ENCODE measurements around the gene BICDL2.
"Not testable (repeated sequence)": the region's sequence is repeated elsewhere in the genome, so short reads cannot be mapped to it uniquely, and the experiment has no call there.

Gene BICDL2

DNA sequence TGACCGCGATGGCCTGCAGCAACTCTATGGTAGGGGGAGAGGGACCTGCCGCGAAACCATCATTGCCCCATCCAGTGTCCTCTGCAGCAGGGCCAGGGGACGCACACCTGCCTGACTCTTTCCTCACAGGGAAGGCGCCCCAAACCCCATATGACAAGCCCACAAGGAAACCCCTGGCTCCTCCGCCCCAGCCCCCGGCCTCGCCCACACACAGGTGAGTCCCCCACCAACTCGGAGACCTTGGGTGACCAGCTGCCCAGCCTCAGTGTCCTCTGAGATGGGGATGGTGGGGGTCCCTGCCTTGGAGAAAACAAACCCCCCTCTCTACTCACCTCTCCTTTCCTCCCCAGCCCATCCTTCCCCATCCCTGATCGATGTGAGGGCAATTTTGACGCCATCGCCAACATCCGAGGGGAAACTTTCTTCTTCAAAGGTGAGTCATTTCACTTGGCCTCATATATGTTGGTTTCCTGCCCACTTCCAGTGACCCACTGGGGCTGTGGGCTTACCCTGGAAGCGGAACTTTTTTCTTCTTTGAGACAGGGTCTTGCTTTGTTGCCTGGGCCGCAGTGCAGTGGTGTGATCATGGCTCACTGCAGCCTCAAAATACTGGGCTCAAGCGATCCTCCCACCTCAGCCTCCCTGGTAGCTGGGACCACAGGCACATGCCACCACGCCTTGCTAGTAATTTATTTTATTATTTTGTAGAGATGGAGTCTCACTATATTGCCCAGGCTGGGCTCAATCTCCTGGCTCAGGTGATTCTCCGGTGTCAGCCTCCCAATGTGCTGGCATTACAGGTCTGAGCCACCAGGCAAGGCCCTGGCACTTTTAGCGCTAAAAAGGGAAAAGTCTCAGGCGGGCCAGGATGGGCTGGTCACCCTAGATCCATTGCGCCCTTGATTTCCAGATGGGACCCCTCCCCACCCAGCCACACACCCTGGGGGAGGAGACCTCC, 20.7 kb upstream of the BICDL2 start:
- no peak for DNase-seq
- Histone ChIP-seq H3K27me3 (replicated peaks; ENCODE audit: control insufficient read depth, insufficient read depth, low read length, poor library complexity, severe bottlenecking) (no peaks in the 10 kb centered on the region), H3K36me3 (ENCODE audit: control insufficient read depth, insufficient read depth, low read length) (no peaks in the 10 kb centered on the region), H3K27ac (ENCODE audit: insufficient read depth, low read length, poor library complexity, severe bottlenecking) (peak overlapping the region; percentile 88), H3K4me1 (ENCODE audit: control insufficient read depth, insufficient read depth, low read length, poor library complexity, severe bottlenecking) (peaks cover 41% of the 10 kb centered on the region), H3K4me3 (ENCODE audit: insufficient read depth, low read depth, low read length, poor library complexity, severe bottlenecking) (peak overlapping the region; percentile 94), H3K9me3 (ENCODE audit: control insufficient read depth, low read length) (no peaks in the 10 kb centered on the region)

DNA sequence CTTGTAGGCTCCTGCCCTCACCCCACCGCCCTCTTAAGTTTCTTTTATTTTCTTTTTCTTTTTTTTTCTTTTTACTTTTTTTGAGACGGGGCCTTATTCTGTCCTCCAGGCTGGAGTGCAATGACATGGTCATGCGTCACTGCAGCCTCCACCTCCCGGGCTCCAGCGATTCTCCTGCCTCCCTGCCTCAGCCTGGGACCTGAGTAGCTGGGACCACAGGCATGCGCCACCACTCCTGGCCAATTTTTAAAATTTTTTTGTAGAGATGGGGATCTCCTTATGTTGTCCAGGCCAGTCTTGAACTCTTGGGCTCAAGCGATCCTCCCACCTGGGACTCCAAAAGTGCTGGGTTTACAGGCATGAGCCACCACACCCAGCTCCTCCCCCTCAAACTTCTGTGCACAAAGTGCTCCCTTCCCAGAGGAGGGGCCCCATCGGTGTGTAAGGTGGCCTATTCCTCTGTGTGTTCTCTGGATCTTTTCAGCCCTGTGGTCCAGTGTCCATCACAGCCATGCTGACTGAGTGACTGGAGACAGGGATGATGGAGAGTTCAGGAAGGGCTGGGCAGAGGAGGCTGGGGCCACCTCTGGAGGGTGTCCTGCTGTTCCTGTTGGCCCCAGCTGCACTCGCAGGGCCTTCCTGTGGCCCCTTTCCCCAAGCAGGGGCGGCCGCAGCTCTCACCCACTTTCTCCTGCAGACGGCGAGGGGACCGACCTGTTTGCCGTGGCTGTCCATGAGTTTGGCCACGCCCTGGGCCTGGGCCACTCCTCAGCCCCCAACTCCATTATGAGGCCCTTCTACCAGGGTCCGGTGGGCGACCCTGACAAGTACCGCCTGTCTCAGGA, 19.8 kb upstream of the BICDL2 start:
- Histone ChIP-seq H3K27ac (ENCODE audit: insufficient read depth, low read length, poor library complexity, severe bottlenecking) (peak overlapping the region; percentile 11), H3K4me3 (ENCODE audit: insufficient read depth, low read depth, low read length, poor library complexity, severe bottlenecking) (no peak overlapping the region), H3K27me3 (replicated peaks; ENCODE audit: control insufficient read depth, insufficient read depth, low read length, poor library complexity, severe bottlenecking) (no peaks in the 10 kb centered on the region), H3K36me3 (ENCODE audit: control insufficient read depth, insufficient read depth, low read length) (no peaks in the 10 kb centered on the region), H3K9me3 (ENCODE audit: control insufficient read depth, low read length) (no peaks in the 10 kb centered on the region), H3K4me1 (ENCODE audit: control insufficient read depth, insufficient read depth, low read length, poor library complexity, severe bottlenecking) (peaks cover 41% of the 10 kb centered on the region)
- no peak for DNase-seq

DNA sequence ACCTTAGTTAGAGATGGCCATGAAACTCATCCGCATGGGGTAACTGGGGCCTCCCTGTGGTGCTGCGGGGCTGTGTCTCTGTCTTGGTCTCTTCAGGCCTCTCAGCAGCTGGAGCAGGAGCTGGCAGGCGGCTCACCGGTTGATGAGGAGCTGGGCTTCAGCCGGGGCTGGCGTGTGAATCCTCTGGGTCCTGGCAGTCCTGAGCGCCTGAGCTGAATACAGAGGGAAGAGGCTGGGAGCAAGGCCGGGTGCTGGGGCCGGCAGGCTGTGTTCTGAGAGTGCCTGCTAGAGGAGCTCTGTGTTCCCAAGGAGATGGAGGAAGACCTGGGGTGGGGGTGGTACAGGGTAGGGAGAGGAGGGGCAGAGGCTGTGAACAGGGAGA, 19.0 kb upstream of the BICDL2 start:
- not testable (repeated sequence) for H3K9me3 ChIP-seq (ENCODE audit: control insufficient read depth, low read length); H3K36me3 ChIP-seq (ENCODE audit: control insufficient read depth, insufficient read depth, low read length); DNase-seq; H3K27me3 ChIP-seq (replicated peaks; ENCODE audit: control insufficient read depth, insufficient read depth, low read length, poor library complexity, severe bottlenecking); H3K4me3 ChIP-seq (ENCODE audit: insufficient read depth, low read depth, low read length, poor library complexity, severe bottlenecking)
- peaks cover 41% of the 10 kb centered on the region for H3K4me1 ChIP-seq (ENCODE audit: control insufficient read depth, insufficient read depth, low read length, poor library complexity, severe bottlenecking)
- peak overlapping the region; percentile 21 for H3K27ac ChIP-seq (ENCODE audit: insufficient read depth, low read length, poor library complexity, severe bottlenecking)

DNA sequence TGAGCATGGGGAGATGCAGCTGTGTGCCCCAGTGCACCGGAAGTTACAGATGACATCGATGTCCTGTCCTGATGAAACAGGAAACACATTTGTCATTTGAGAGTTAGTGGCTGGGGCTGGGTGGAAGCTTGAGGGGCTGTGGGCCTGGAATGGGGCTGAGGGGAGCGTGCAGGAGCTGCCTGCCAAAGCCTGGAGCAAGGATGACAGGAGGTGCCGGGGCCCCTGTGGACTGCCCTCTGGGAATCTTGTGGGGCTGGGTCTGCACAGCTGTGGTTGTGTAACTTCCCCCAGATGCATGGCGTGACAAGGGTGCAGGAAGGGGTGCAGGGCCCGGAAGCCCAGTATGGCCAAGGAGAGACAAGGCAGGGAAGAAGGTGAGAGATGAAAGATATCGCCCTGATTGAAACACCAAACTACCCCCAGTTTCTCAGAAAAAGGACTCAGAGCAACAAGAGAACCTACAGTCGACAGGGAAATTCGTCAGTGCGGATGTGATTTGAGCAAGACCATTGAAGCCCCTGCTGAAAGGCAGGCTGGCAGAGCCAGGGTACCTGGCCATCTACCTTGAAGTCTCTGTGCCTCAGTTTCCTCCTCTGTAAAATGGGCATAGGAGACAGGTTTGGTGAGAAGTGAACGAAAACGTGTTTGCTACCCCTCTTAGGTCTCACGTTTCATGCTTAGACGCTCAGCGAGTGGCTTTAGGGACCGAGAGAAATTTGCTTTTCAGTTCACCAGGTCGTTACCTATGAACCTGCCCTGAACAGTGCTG, 18.4 kb upstream of the BICDL2 start:
- Histone ChIP-seq H3K4me1 (ENCODE audit: control insufficient read depth, insufficient read depth, low read length, poor library complexity, severe bottlenecking) (peaks cover 40% of the 10 kb centered on the region), H3K9me3 (ENCODE audit: control insufficient read depth, low read length) (no peaks in the 10 kb centered on the region), H3K27ac (ENCODE audit: insufficient read depth, low read length, poor library complexity, severe bottlenecking) (peak overlapping the region; percentile 21), H3K36me3 (ENCODE audit: control insufficient read depth, insufficient read depth, low read length) (no peaks in the 10 kb centered on the region), H3K27me3 (replicated peaks; ENCODE audit: control insufficient read depth, insufficient read depth, low read length, poor library complexity, severe bottlenecking) (no peaks in the 10 kb centered on the region), H3K4me3 (ENCODE audit: insufficient read depth, low read depth, low read length, poor library complexity, severe bottlenecking) (no peak overlapping the region)
- no peak for DNase-seq

- H3K36me3 ChIP-seq (ENCODE audit: control insufficient read depth, insufficient read depth, low read length); H3K9me3 ChIP-seq (ENCODE audit: control insufficient read depth, low read length); H3K27me3 ChIP-seq (replicated peaks; ENCODE audit: control insufficient read depth, insufficient read depth, low read length, poor library complexity, severe bottlenecking); H3K27ac ChIP-seq (ENCODE audit: insufficient read depth, low read length, poor library complexity, severe bottlenecking); H3K4me3 ChIP-seq (ENCODE audit: insufficient read depth, low read depth, low read length, poor library complexity, severe bottlenecking); DNase-seq: not testable (repeated sequence)
- H3K4me1 ChIP-seq (ENCODE audit: control insufficient read depth, insufficient read depth, low read length, poor library complexity, severe bottlenecking) = peaks cover 29% of the 10 kb centered on the region
Measured at GRCh38 chr16:3053330-3053710, 16.6 kb upstream of the BICDL2 start.

DNA sequence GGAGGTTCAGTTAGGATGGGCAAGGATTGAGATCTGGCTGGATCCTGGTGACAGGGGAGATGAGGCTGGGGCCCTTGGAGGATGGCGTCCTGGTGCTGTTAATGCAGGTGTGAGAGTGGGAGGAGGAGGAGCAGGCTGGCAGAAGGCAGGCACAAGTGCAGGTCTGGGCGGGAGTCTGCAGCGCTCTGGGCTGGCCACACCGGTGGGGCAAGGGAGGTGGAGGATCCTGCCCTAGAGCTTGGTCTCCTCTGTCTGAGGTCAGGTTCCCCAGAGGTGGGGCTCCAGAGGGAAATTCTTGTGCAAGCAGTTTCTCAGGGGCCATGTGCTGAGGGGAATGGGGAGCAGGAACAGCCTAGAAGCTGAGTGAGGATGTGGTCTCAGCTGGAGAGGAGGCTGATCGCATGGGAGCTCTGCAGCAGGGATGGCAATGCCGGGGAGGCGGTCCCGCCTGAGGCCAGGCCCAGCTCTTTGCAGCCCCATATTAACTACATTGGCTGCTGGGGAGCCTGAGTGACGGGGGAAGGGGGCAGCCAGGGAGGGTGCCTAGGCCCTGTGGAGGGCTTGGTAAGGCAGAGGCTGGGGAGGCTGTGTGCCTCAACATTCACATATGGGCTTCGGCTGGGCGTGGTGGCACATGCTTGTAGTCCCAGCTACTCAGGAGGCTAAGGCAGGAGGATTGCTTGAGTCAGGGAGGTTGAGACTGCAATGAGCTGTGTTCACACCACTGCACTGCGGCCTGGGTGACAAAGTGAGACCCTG, 16.0 kb upstream of the BICDL2 start:
- H3K27ac ChIP-seq (ENCODE audit: insufficient read depth, low read length, poor library complexity, severe bottlenecking); H3K4me3 ChIP-seq (ENCODE audit: insufficient read depth, low read depth, low read length, poor library complexity, severe bottlenecking); DNase-seq; H3K27me3 ChIP-seq (replicated peaks; ENCODE audit: control insufficient read depth, insufficient read depth, low read length, poor library complexity, severe bottlenecking); H3K36me3 ChIP-seq (ENCODE audit: control insufficient read depth, insufficient read depth, low read length); H3K9me3 ChIP-seq (ENCODE audit: control insufficient read depth, low read length): not testable (repeated sequence)
- peaks cover 23% of the 10 kb centered on the region for H3K4me1 ChIP-seq (ENCODE audit: control insufficient read depth, insufficient read depth, low read length, poor library complexity, severe bottlenecking)

GRCh38 chr16:3051494-3051893, 14.8 kb upstream of the BICDL2 start:
- no peak for DNase-seq
- H3K9me3 ChIP-seq (ENCODE audit: control insufficient read depth, low read length) = no peaks in the 10 kb centered on the region
- peaks cover 7% of the 10 kb centered on the region for H3K27me3 ChIP-seq (replicated peaks; ENCODE audit: control insufficient read depth, insufficient read depth, low read length, poor library complexity, severe bottlenecking)
- no peak overlapping the region for H3K27ac ChIP-seq (ENCODE audit: insufficient read depth, low read length, poor library complexity, severe bottlenecking)
- peaks cover 18% of the 10 kb centered on the region for H3K4me1 ChIP-seq (ENCODE audit: control insufficient read depth, insufficient read depth, low read length, poor library complexity, severe bottlenecking)
- no peaks in the 10 kb centered on the region for H3K36me3 ChIP-seq (ENCODE audit: control insufficient read depth, insufficient read depth, low read length)
- H3K4me3 ChIP-seq (ENCODE audit: insufficient read depth, low read depth, low read length, poor library complexity, severe bottlenecking) = no peak overlapping the region

DNA sequence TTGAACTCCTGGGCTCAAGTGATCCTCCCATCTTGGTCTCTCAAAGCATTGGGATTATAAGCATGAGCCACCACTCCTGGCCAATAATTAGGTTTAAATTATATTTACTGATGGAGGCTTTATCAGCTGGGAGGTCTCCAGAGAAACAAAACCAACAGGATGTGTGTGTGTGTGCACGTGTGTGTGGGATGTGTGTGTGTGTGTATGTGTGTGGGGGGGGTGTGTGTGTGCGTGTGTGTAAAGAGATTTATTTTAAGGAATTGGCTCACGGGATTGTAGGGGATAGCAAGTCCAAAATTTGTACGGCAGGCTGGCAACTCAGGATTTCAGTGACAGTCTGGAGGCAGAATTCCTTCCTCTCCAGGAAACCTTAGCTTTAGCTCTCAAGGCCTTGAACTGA, 14.3 kb upstream of the BICDL2 start:
- Histone ChIP-seq H3K27me3 (replicated peaks; ENCODE audit: control insufficient read depth, insufficient read depth, low read length, poor library complexity, severe bottlenecking) (peaks cover 7% of the 10 kb centered on the region), H3K9me3 (ENCODE audit: control insufficient read depth, low read length) (no peaks in the 10 kb centered on the region), H3K36me3 (ENCODE audit: control insufficient read depth, insufficient read depth, low read length) (no peaks in the 10 kb centered on the region), H3K4me1 (ENCODE audit: control insufficient read depth, insufficient read depth, low read length, poor library complexity, severe bottlenecking) (peaks cover 23% of the 10 kb centered on the region), H3K4me3 (ENCODE audit: insufficient read depth, low read depth, low read length, poor library complexity, severe bottlenecking) (no peak overlapping the region), H3K27ac (ENCODE audit: insufficient read depth, low read length, poor library complexity, severe bottlenecking) (no peak overlapping the region)
- no peak for DNase-seq

- H3K4me3 ChIP-seq (ENCODE audit: insufficient read depth, low read depth, low read length, poor library complexity, severe bottlenecking) = no peak overlapping the region
- DNase-seq = no peak
- H3K27me3 ChIP-seq (replicated peaks; ENCODE audit: control insufficient read depth, insufficient read depth, low read length, poor library complexity, severe bottlenecking) = peaks cover 7% of the 10 kb centered on the region
- H3K9me3 ChIP-seq (ENCODE audit: control insufficient read depth, low read length) = no peaks in the 10 kb centered on the region
- H3K4me1 ChIP-seq (ENCODE audit: control insufficient read depth, insufficient read depth, low read length, poor library complexity, severe bottlenecking) = peaks cover 24% of the 10 kb centered on the region
- H3K36me3 ChIP-seq (ENCODE audit: control insufficient read depth, insufficient read depth, low read length) = no peaks in the 10 kb centered on the region
- H3K27ac ChIP-seq (ENCODE audit: insufficient read depth, low read length, poor library complexity, severe bottlenecking) = no peak overlapping the region
Measured at GRCh38 chr16:3050487-3050886, 13.7 kb upstream of the BICDL2 start.

Data from effector memory CD4-positive, alpha-beta T cell (primary cell).